ENCODE results near the gene NSRP1.

NSRP1 gene

DNA sequence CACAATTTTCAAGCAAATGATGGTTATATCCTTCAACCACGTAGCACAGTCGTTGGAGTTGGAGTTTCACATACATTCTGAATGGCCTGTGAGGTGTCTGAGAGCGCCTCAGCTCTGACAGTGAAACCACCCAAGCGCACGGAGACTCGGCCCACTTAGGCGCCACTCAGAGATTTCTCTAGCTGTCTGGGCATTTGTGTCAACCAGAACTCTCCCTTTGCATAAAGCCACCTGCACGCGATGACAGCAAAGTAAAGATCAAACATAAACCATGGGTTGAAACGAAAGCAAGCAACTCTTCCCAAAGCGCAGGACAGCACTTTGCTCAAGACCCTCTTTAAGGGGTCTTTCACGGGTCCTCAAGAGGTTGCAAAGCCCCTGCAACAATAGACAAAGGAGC lies 118.3 kb downstream of the NSRP1 start:
- peak overlapping the region; percentile 49 for H3K4me3 ChIP-seq (ENCODE audit: low read depth, low read length)
- DNase-seq (ENCODE audit: low read depth) = no peak

- peak within 1 kb of the TSS; percentile 49 for H3K4me3 ChIP-seq (ENCODE audit: low read depth, low read length)
- no peak for DNase-seq (ENCODE audit: low read depth)
Observed at GRCh38 chr17:30235386-30236296, 119.0 kb downstream of the NSRP1 start, which contains the start of gene SLC6A4. Gene SLC6A4, minus strand, starts transcription at chr17:30235697. Its CDS starts 13,739 bp downstream, at chr17:30221958.

All from skeletal muscle cell (primary cell).